GM12878 (cell line): ENCODE measurements around the gene TLK2. TPM values are rescaled to one million over a fixed set of nuclear protein-coding genes. Genes with fewer than 3 reads are reported as not detected.

ENCODE experiments used
- ATAC-seq: fragments of 200-7000 bp; cut with Tn5 transposase; 3 replicates; pipeline ENCODE4 v1.9.1; 2020; ENCODE audit warnings: mild to moderate bottlenecking, moderate library complexity
- BruUV-seq: library from RNA; stranded (reverse); fragments of 400-500 nt; replicated peaks from 2 replicates; lab custom pipeline; 2021; lab: Mats Ljungman, UMichigan
- CTCF ChIA-PET: fragments of 300-600 bp; sonication (Branson Sonifier 250); formaldehyde crosslinking; extraction: SDS; loops from one replicate; lab custom pipeline; 2021; ENCODE audit warnings: inconsistent platforms; lab: Yijun Ruan, JAX
- POLR2A ChIA-PET: fragments of 350-600 bp; formaldehyde crosslinking; extraction: SDS; loops from one replicate; lab custom pipeline; 2021; ENCODE audit warnings: inconsistent platforms; lab: Charles Lee
- RAD21 ChIA-PET: fragments of 300-600 bp; sonication (Branson Sonifier 250); formaldehyde crosslinking; loops from one replicate; lab custom pipeline; 2023; ENCODE audit warnings: antibody characterized with exemption; ENCODE audit not compliant: unreplicated experiment; lab: Charles Lee
- SMC1A ChIA-PET: fragments of 300-600 bp; sonication (Branson Sonifier 250); formaldehyde crosslinking; loops from one replicate; lab custom pipeline; 2023; ENCODE audit not compliant: unreplicated experiment, uncharacterized antibody; lab: Charles Lee
- DNase-seq: peaks from one replicate; pipeline ENCODE4 v3.0.0-alpha.2; 2011; ENCODE audit warnings: low read depth, low spot score
- FAIRE-seq: peaks from 3 replicates; lab custom pipeline; 2011; peaks lifted over from hg19 to GRCh38; lab: Jason Lieb, UNC
- H2AFZ ChIP-seq: 2 replicates; pipeline ENCODE4 v1.6.0; 2011; ENCODE audit warnings: low read depth, low read length, control low read depth; ENCODE audit not compliant: control insufficient read depth
- H3K27ac ChIP-seq: 2 replicates; pipeline ENCODE4 v1.5.1; 2011; ENCODE audit warnings: control low read depth; ENCODE audit not compliant: control insufficient read depth, insufficient read depth
- H3K27me3 ChIP-seq, 2 experiments: replicated peaks in 1 of 2; 2 replicates each; pipeline versions ENCODE4 v1.6.0 to v1.6.1; 2011; ENCODE audit warnings: low read length in 1 of 2; ENCODE audit not compliant: control insufficient read depth in 2 of 2, insufficient read depth in 2 of 2
- H3K36me3 ChIP-seq, 2 experiments: 2 replicates each; pipeline ENCODE4 v1.5.1; 2011; ENCODE audit warnings: low read length in 1 of 2; ENCODE audit not compliant: control insufficient read depth in 2 of 2, insufficient read depth in 2 of 2
- H3K4me1 ChIP-seq: 2 replicates; pipeline ENCODE4 v1.6.1; 2011; ENCODE audit warnings: mild to moderate bottlenecking, low read length, moderate library complexity, mixed read lengths; ENCODE audit not compliant: control insufficient read depth, insufficient read depth
- H3K4me2 ChIP-seq: 2 replicates; pipeline ENCODE4 v1.6.0; 2011; ENCODE audit warnings: control low read depth; ENCODE audit not compliant: control insufficient read depth, insufficient read depth
- H3K4me3 ChIP-seq: fragments of 200-600 bp; sonication (generic); 2 replicates; pipeline ENCODE4 v1.5.1; 2016
- H3K79me2 ChIP-seq: 2 replicates; pipeline ENCODE4 v1.6.0; 2011; ENCODE audit warnings: low read length; ENCODE audit not compliant: control insufficient read depth, insufficient read depth
- H3K9ac ChIP-seq: 2 replicates; pipeline ENCODE4 v1.8.0; 2011; ENCODE audit warnings: low read length, control low read depth, mixed read lengths; ENCODE audit not compliant: control insufficient read depth, insufficient read depth
- H3K9me3 ChIP-seq: replicated peaks from 3 replicates; pipeline ENCODE4 v1.5.1; 2011; ENCODE audit warnings: mild to moderate bottlenecking, low read length; ENCODE audit not compliant: control insufficient read depth, insufficient read depth
- H4K20me1 ChIP-seq: 2 replicates; pipeline ENCODE4 v1.6.0; 2011; ENCODE audit not compliant: control insufficient read depth, insufficient read depth
- BACH1 ChIP-seq: fragments of 450-650 bp; IDR thresholded peaks from 2 replicates; pipeline ENCODE4 v1.6.1; 2017; ENCODE audit warnings: mild to moderate bottlenecking, borderline replicate concordance
- ETV6 ChIP-seq, 2 experiments: fragments of 450-650 bp in 1 of 2; IDR thresholded peaks in 1 of 2; conservative IDR thresholded peaks in 1 of 2; 2 replicates each; pipeline ENCODE4 v1.6.1; 2014; ENCODE audit warnings: antibody characterized with exemption in 1 of 2, borderline replicate concordance in 1 of 2, low read depth in 1 of 2, mild to moderate bottlenecking in 1 of 2, moderate library complexity in 1 of 2
- HDGF ChIP-seq: fragments of 450-650 bp; IDR thresholded peaks from 2 replicates; pipeline ENCODE4 v1.6.1; 2016; ENCODE audit warnings: antibody characterized with exemption
- LARP7 ChIP-seq: fragments of 450-650 bp; IDR thresholded peaks from 2 replicates; pipeline ENCODE4 v1.6.1; 2017; ENCODE audit warnings: mild to moderate bottlenecking
- MEF2A ChIP-seq: IDR thresholded peaks from 2 replicates; pipeline ENCODE4 v1.6.1; 2011; ENCODE audit warnings: low read depth, mild to moderate bottlenecking, low read length, moderate library complexity; ENCODE audit not compliant: insufficient read depth
- NFYB ChIP-seq: IDR thresholded peaks from 2 replicates; pipeline ENCODE4 v1.6.1; 2011; ENCODE audit warnings: low read depth, mild to moderate bottlenecking, low read length, improper control_type of control experiment, moderate library complexity; ENCODE audit not compliant: insufficient read depth
- NR2C1 ChIP-seq: fragments of 450-650 bp; IDR thresholded peaks from 2 replicates; pipeline ENCODE4 v1.6.1; 2017; ENCODE audit warnings: antibody characterized with exemption, mild to moderate bottlenecking, moderate library complexity
- SMARCA5 ChIP-seq: fragments of 450-650 bp; IDR thresholded peaks from 2 replicates; pipeline ENCODE4 v1.6.1; 2017; ENCODE audit warnings: mild to moderate bottlenecking
- SPI1 ChIP-seq: IDR thresholded peaks from 2 replicates; pipeline ENCODE4 v1.6.1; 2011; ENCODE audit warnings: low read depth, mild to moderate bottlenecking, low read length, moderate library complexity, borderline replicate concordance; ENCODE audit not compliant: insufficient read depth
- ZNF274 ChIP-seq: IDR thresholded peaks from one replicate; pipeline ENCODE4 v1.8.0; 2011; ENCODE audit not compliant: insufficient read length, insufficient read depth
- WGBS: methylation state at CpG from one replicate; pipeline ENCODE4 v1.1.6; 2016; ENCODE audit warnings: low lambda C conversion rate; ENCODE audit not compliant: insufficient replicate concordance, insufficient coverage; ENCODE audit errors: missing lambda C conversion rate; 5-methylcytosine and 5-hydroxymethylcytosine counted together
- in situ Hi-C: fragments of 300-500 bp; cut with MboI; formaldehyde crosslinking; loops from 9 replicates; pipeline ENCODE4 v1.14.3; 2018; ENCODE audit warnings: mixed read lengths
- intact Hi-C: fragments of 100-400 bp; cut with micrococcal nuclease; formaldehyde crosslinking; loops from one replicate; pipeline ENCODE4 v1.14.2; 2022; ENCODE audit not compliant: unreplicated experiment
- polyA plus RNA-seq, 11 experiments: library from polyadenylated mRNA; depleted of rRNA in 4 of 11; unstranded in 6 of 11; stranded (reverse) in 5 of 11; fragments of >200 nt; fragmentation: Nextera tagmentation in 4 of 11; fragmentation: Illumina TruSeq in 1 of 11; extraction: Ambion mirVana in 4 of 11; extraction: Trizol in 1 of 11; gene quantifications; 1 replicate in 1 of 11; 2 replicates in 10 of 11; pipeline versions ENCODE4 v1.2.1 to v1.2.3, GENCODE V29; 2011 to 2016; ENCODE audit warnings: inconsistent platforms in 2 of 11, missing spikeins in 2 of 11, low read depth in 1 of 11
- total RNA-seq, 4 experiments: library from RNA; depleted of rRNA in 3 of 4; stranded (reverse); fragments of >200 nt in 3 of 4; fragmentation: Illumina TruSeq in 1 of 4; extraction: Trizol in 1 of 4; gene quantifications; 2 replicates each; pipeline versions ENCODE4 v1.2.1 to v1.2.3, GENCODE V29; 2013 to 2021
- TF ChIP-seq, protein P1 (sequence below): IDR thresholded peaks from 2 replicates; pipeline ENCODE4 v1.6.1; 2011; ENCODE audit warnings: low read depth, low read length, improper control_type of control experiment, borderline replicate concordance
- TF ChIP-seq, protein P2 (sequence below): IDR thresholded peaks from 2 replicates; pipeline ENCODE4 v1.6.1; 2012; ENCODE audit warnings: mild to moderate bottlenecking, low read depth, low read length

The TLK2 gene
- total and polyA plus RNA-seq, 10 of the 15 experiments (the other 5 are each of a cell fraction or from before 2014, with no cell fraction given): 12.1 to 51.2 (median 27.5) TPM

DNA sequence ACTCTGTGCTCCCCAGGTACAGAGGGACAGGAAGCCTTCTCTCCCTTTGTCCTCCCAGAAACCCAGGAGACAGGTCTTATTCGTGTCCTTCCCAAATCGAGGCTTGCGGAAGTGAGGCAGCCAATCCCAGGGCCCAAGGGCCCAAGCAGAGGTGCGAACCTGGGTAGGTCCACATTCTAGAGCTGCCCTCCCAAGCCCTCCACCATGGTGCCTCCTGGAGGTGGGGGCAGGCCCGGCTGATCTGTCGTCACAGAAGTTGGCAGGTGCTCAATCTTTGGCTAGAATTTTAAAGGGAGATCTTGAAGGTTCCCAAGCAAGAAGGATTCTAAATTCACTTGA is 170.3 kb downstream of the TLK2 start:
- ChIA-PET POLR2A (no interaction called here), SMC1A (no interaction called here), CTCF (no interaction called here), RAD21 (no interaction called here)
- DNase-seq: no peak
- H4K20me1 ChIP-seq: no peaks in the 10 kb centered on the region
- H3K36me3 ChIP-seq: no peaks in the 10 kb centered on the region
- BruUV-seq: no TSS peak
- H2AFZ ChIP-seq: no peak overlapping the region
- intact Hi-C loops (no loop called here), in situ Hi-C loops (no loop called here)
- H3K4me2 ChIP-seq: no peak overlapping the region
- H3K4me1 ChIP-seq: peaks cover 16% of the 10 kb centered on the region
- H3K27ac ChIP-seq: no peak overlapping the region
- ATAC-seq: no peak
- no peaks in the 10 kb centered on the region for H3K27me3 ChIP-seq
- WGBS: 91% methylated on average over 6 of the region's 6 CpGs
- no peak for FAIRE-seq
- no peaks in the 10 kb centered on the region for H3K79me2 ChIP-seq
- no peak for TF ChIP-seq BACH1
- TF ChIP-seq, protein P1, sequence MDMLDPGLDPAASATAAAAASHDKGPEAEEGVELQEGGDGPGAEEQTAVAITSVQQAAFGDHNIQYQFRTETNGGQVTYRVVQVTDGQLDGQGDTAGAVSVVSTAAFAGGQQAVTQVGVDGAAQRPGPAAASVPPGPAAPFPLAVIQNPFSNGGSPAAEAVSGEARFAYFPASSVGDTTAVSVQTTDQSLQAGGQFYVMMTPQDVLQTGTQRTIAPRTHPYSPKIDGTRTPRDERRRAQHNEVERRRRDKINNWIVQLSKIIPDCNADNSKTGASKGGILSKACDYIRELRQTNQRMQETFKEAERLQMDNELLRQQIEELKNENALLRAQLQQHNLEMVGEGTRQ: no peak
- no peak for TF ChIP-seq SMARCA5
- no peak for TF ChIP-seq NR2C1
- TF ChIP-seq SPI1: no peak
- TF ChIP-seq ZNF274: no peak
- no peaks in the 10 kb centered on the region for H3K9me3 ChIP-seq
- no peak overlapping the region for H3K9ac ChIP-seq
- no peak overlapping the region for H3K4me3 ChIP-seq

GRCh38 chr17:62649570-62649969 is 170.9 kb downstream of the TLK2 start:
- ChIA-PET CTCF (no interaction called here), SMC1A (no interaction called here), POLR2A (no interaction called here), RAD21 (no interaction called here)
- Histone ChIP-seq H3K4me1 (peaks cover 16% of the 10 kb centered on the region), H3K36me3 (no peaks in the 10 kb centered on the region), H2AFZ (no peak overlapping the region), H4K20me1 (no peaks in the 10 kb centered on the region), H3K27ac (no peak overlapping the region), H3K4me2 (no peak overlapping the region), H3K27me3 (no peaks in the 10 kb centered on the region), H3K9ac (no peak overlapping the region), H3K79me2 (no peaks in the 10 kb centered on the region), H3K4me3 (no peak overlapping the region), H3K9me3 (no peaks in the 10 kb centered on the region)
- BruUV-seq: no TSS peak
- WGBS: 78% methylated on average over 7 of the region's 7 CpGs
- DNase-seq (no peak), ATAC-seq (no peak), FAIRE-seq (no peak)
- in situ Hi-C loops (no loop called here), intact Hi-C loops (no loop called here)
- no peak for TF ChIP-seq ETV6 (conservative IDR thresholded peaks at IDR 0.05 in 1 of 2, IDR thresholded peaks at IDR 0.05 in 1 of 2; ENCODE audit: borderline replicate concordance in 1 of 2, low read depth in 1 of 2)
- TF ChIP-seq NFYB: no peak
- no peak for TF ChIP-seq MEF2A
- TF ChIP-seq LARP7: no peak
- TF ChIP-seq HDGF: no peak
- TF ChIP-seq, protein P2, sequence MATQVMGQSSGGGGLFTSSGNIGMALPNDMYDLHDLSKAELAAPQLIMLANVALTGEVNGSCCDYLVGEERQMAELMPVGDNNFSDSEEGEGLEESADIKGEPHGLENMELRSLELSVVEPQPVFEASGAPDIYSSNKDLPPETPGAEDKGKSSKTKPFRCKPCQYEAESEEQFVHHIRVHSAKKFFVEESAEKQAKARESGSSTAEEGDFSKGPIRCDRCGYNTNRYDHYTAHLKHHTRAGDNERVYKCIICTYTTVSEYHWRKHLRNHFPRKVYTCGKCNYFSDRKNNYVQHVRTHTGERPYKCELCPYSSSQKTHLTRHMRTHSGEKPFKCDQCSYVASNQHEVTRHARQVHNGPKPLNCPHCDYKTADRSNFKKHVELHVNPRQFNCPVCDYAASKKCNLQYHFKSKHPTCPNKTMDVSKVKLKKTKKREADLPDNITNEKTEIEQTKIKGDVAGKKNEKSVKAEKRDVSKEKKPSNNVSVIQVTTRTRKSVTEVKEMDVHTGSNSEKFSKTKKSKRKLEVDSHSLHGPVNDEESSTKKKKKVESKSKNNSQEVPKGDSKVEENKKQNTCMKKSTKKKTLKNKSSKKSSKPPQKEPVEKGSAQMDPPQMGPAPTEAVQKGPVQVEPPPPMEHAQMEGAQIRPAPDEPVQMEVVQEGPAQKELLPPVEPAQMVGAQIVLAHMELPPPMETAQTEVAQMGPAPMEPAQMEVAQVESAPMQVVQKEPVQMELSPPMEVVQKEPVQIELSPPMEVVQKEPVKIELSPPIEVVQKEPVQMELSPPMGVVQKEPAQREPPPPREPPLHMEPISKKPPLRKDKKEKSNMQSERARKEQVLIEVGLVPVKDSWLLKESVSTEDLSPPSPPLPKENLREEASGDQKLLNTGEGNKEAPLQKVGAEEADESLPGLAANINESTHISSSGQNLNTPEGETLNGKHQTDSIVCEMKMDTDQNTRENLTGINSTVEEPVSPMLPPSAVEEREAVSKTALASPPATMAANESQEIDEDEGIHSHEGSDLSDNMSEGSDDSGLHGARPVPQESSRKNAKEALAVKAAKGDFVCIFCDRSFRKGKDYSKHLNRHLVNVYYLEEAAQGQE: no peak
